Natural killer cell treated with Interleukin-12 subunit alpha and Interleukin-12 subunit beta and Interleukin-15 and Interleukin-18, amount 100 ng/mL, for 72 hours (primary cell): Measurements from ENCODE around the gene EFEMP2. TPM values are rescaled to one million over a fixed set of nuclear protein-coding genes. Genes with fewer than 3 reads are reported as not detected.

ENCODE experiments used
- ATAC-seq, 2 donors: fragments of 150-1000 bp; cut with Tn5 transposase in 1 of 2; sonication (Bioruptor Pico), chemical (Tn5 transposase) in 1 of 2; 2 replicates each; pipeline ENCODE4 v1.10.0; 2021
- DNase-seq: peaks from one replicate; pipeline ENCODE4 v3.0.0; 2022; ENCODE audit warnings: low spot score
- H3K27ac Mint-ChIP-seq, 2 donors: 1 replicate in 1 of 2; 2 replicates in 1 of 2; pipeline ENCODE4 v1.8.0; 2022; ENCODE audit warnings: mixed read lengths in 2 of 2, mild to moderate bottlenecking in 1 of 2, moderate library complexity in 1 of 2
- H3K27me3 Mint-ChIP-seq, 2 donors: 1 replicate in 1 of 2; 2 replicates in 1 of 2; pipeline ENCODE4 v1.8.0; 2022; ENCODE audit warnings: mixed read lengths in 2 of 2
- H3K36me3 Mint-ChIP-seq: one replicate; pipeline ENCODE4 v1.8.0; 2022; ENCODE audit warnings: mixed read lengths
- H3K4me1 Mint-ChIP-seq, 2 donors: 1 replicate in 1 of 2; 2 replicates in 1 of 2; pipeline ENCODE4 v1.8.0; 2022; ENCODE audit warnings: low read depth in 2 of 2, mixed read lengths in 2 of 2, mild to moderate bottlenecking in 1 of 2
- H3K4me3 Mint-ChIP-seq: one replicate; pipeline ENCODE4 v1.8.0; 2022; ENCODE audit warnings: mixed read lengths
- H3K9me3 Mint-ChIP-seq: 2 replicates; pipeline ENCODE4 v1.8.0; 2022; ENCODE audit warnings: mixed read lengths
- total RNA-seq, 2 donors: library from RNA; stranded (reverse); gene quantifications; one replicate each; pipeline ENCODE4 v1.2.3, GENCODE V29; 2022

EFEMP2 gene
- 10 to 100 TPM in 1 of 2 donors, 1 to 10 TPM in 1; 7.5 to 10.6 TPM for total RNA-seq

DNA sequence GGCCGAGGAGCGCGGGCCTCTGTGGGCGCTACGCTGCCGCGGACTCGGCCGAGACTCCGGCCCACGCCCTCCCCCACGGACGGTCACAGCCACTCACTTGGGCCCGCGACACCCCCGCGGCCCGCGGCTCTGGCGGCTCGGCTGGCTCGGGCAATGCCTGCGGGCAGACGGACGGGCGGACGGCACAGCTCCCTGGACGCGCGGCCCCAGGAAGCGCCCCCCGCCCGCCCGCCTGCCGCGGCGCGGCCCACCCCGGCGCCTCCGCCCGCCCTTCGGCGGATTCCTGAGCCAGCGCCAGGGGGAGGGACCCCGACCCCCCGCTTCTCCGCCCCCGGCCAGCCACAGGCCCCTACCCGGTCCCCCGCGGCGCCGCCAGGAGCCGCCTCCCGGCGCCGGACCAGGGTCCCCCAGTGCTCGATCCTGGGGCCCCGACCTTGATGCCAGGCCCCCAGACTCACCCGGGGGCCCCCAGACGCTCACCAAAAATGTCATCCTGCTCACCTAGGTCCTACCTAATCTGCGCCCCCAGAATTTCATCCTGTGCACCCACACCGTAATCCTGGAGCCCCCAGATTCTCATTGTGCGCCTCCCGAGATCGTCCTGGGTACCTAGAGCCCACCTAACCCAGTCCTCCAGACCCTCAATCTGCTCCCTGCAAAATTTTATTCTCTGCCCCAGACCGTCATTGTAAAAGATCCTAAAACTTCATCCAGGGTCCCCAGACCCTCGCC is at the start of gene EFEMP2:
EFEMP2 (minus strand) TSS at position 215 of the 732 bp plus-strand sequence. CDS start 446 bp downstream, outside the sequence.
- no peaks in the 10 kb centered on the region for H3K27me3 Mint-ChIP-seq
- peaks cover 22 to 29% of the 10 kb centered on the region in 2 donors for H3K4me1 Mint-ChIP-seq
- H3K36me3 Mint-ChIP-seq: no peaks in the 10 kb centered on the region
- DNase-seq: no peak
- H3K4me3 Mint-ChIP-seq: peak within 1 kb of the TSS; percentile 94
- peak; percentile 1 to 46 for ATAC-seq
- peak within 1 kb of the TSS; percentile 79 to 91 for H3K27ac Mint-ChIP-seq
- H3K9me3 Mint-ChIP-seq: no peaks in the 10 kb centered on the region

GRCh38 chr11:65921876-65922275 is 49.3 kb upstream of the EFEMP2 start:
- Mint-ChIP-seq H3K9me3 (no peaks in the 10 kb centered on the region), H3K4me3 (no peak overlapping the region), H3K27me3 (no peaks in the 10 kb centered on the region), H3K36me3 (no peaks in the 10 kb centered on the region), H3K27ac (no peak overlapping the region), H3K4me1 (peaks cover 5 to 13% of the 10 kb centered on the region in 2 donors)
- no peak for ATAC-seq
- no peak for DNase-seq

DNA sequence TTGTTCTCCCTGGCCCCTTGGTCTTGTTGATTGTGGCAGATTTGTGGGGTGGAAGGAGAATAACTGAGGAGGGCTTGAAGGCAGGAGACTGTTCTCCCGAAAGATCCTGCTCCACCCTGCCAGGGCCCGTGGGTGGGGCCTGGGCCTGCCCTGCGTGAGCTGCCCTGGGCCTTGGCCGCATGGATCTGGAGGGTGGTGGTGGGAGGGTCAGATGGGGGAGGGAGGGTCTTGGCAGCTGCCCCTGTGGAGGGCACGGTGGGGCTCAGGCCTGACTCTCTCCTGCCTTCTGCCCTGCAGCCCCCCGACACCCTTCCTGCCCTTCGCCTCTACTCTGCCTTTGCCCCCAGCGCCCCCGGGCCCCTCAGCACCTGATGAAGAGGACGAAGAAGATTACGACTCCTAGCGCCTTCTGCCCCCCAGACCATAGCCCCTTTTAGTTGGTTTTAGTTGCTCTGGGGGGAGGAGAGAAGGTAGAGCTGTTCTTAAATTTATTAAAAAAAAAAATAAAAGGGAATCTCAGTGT is 48.5 kb upstream of the EFEMP2 start:
- Mint-ChIP-seq H3K27me3 (no peaks in the 10 kb centered on the region), H3K27ac (no peak overlapping the region), H3K4me3 (peak overlapping the region; percentile 90), H3K36me3 (no peaks in the 10 kb centered on the region), H3K4me1 (peaks cover 12 to 19% of the 10 kb centered on the region in 2 donors), H3K9me3 (no peaks in the 10 kb centered on the region)
- ATAC-seq (no peak), DNase-seq (no peak)

- H3K27ac Mint-ChIP-seq: peak overlapping the region; percentile 72 to 75
- H3K27me3 Mint-ChIP-seq: no peaks in the 10 kb centered on the region
- H3K4me3 Mint-ChIP-seq: peak overlapping the region; percentile 90
- ATAC-seq (no peak), DNase-seq (no peak)
- H3K4me1 Mint-ChIP-seq: peaks cover 12 to 19% of the 10 kb centered on the region in 2 donors
- no peaks in the 10 kb centered on the region for H3K9me3 Mint-ChIP-seq
- H3K36me3 Mint-ChIP-seq: no peaks in the 10 kb centered on the region
Measured at GRCh38 chr11:65920372-65920802, 47.8 kb upstream of the EFEMP2 start.

DNA sequence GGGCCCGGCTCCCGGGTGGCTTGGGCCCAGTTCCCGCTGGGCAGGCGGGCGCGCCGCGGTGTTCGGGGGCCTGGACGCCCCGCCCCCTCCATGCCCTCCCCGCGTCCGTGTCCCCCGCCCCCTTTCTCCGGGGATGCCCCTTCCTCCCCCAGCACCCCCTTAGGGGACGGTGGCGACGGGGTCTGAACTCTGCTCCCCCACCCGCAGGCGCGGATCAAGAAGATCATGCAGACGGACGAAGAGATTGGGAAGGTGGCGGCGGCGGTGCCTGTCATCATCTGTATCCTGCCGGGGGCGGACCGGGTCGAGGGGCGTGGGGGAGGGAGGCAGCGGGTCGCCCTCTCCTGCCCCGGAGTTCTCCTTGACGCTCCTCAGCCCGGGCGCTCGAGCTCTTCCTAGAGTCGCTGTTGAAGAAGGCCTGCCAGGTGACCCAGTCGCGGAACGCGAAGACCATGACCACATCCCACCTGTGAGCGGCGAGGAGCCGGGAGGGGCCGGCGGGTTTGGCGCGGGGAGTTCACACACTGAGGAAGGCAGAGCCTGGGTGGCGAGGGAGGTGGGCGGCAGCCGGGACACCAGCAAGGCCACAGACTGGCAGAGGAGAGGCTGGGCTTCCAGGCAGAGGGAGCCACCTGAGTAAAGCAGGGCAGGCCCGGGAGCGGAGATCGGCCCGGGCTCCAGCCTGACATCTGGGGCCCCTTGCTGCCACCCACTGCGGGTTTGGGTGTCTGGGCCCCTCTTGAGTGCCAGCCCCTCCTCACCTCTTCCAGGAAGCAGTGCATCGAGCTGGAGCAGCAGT is 47.2 kb upstream of the EFEMP2 start:
- Mint-ChIP-seq H3K4me3 (peak overlapping the region; percentile 90), H3K27me3 (no peaks in the 10 kb centered on the region), H3K9me3 (no peaks in the 10 kb centered on the region), H3K4me1 (peaks cover 17 to 25% of the 10 kb centered on the region in 2 donors), H3K27ac (peak overlapping the region; percentile 72 to 75), H3K36me3 (no peaks in the 10 kb centered on the region)
- ATAC-seq: peak; percentile 67 to 75
- peak; percentile 71 for DNase-seq

DNA sequence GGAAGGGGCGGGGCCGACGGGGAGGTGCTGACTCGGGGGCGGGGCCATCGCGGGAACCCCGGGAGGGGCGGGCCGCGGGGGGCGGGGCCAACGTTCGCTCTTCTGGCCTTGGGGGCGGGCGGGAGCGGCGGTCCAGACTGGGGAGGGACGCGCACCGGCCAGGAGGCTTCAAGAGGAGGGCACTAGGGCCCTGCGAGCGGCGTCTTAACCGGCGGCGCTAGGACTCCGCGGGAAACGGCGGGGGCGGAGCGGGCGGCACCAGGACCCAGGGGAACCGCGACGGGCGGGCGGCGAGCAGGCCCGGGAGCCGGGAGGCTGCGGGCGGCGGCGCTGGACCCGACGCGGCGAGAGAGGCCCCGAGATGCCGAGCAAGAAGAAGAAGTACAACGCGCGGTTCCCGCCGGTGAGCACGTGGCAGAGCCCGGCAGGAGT is 46.6 kb upstream of the EFEMP2 start, which contains the start of gene DRAP1:
DRAP1 (plus strand) TSS at position 286 of the 432 bp plus-strand sequence; CDS start at position 362, 76 bp downstream.
- H3K4me3 Mint-ChIP-seq: peak within 1 kb of the TSS; percentile 90
- peak; percentile 96 for ATAC-seq
- peak within 1 kb of the TSS; percentile 75 to 78 for H3K27ac Mint-ChIP-seq
- no peaks in the 10 kb centered on the region for H3K36me3 Mint-ChIP-seq
- H3K9me3 Mint-ChIP-seq: no peaks in the 10 kb centered on the region
- DNase-seq: peak; percentile 99
- H3K4me1 Mint-ChIP-seq: peaks cover 21 to 29% of the 10 kb centered on the region in 2 donors
- no peaks in the 10 kb centered on the region for H3K27me3 Mint-ChIP-seq

DNA sequence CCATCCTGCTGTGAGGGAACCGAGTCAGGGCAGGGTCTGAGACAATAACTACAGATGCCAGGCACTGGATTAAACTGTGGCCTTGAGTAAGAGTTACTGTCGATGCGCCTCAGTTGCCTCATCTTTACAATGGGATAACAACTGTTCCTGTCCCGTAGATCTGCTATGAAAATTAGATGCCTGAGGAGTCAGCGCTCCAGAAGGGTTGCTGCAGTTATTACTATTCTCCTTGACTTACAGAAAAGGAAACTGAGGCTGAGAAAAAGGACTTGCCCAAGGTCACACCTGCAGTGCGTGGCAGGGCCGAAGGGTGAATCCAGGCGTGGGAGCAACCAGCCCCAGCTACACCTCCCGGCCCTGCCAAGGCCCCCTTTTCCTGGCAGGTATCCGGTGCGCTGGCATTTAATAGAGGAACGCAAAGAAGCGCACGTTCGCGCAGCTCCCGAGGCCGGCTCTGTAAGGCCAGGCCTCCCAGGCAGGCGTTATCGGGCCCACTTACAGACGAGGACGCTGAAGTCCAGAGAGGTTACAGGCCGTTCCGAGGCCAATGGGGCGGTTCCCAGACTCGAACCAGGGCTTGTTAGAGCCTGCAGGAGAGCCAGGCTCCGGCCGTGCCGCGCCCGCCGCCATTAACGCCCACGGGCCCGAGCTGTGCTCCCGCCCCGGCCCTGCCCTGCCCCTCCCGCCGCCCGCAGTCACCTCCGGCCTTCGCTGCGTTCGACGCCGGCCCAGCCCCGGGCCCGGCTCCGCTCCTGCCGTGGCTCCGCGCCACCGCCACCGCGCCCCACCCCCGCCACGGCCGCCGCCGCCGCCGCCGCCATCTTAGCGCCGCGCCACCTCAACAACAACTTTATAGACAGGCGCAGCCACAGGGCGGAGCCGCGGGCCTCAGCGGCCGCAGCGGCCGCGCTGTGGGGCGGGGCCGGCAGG is 45.9 kb upstream of the EFEMP2 start, which contains the start of gene C11orf68:
C11orf68 (minus strand) TSS at position 852 of the 930 bp plus-strand sequence; CDS start at position 821, 31 bp downstream.
- DNase-seq (no peak), ATAC-seq (peak in 1 of 2 donors; percentile 86)
- Mint-ChIP-seq H3K27me3 (no peaks in the 10 kb centered on the region), H3K4me1 (peaks cover 21 to 29% of the 10 kb centered on the region in 2 donors), H3K4me3 (peak within 1 kb of the TSS; percentile 90), H3K9me3 (no peaks in the 10 kb centered on the region), H3K27ac (peak within 1 kb of the TSS; percentile 75 to 78), H3K36me3 (no peaks in the 10 kb centered on the region)

DNA sequence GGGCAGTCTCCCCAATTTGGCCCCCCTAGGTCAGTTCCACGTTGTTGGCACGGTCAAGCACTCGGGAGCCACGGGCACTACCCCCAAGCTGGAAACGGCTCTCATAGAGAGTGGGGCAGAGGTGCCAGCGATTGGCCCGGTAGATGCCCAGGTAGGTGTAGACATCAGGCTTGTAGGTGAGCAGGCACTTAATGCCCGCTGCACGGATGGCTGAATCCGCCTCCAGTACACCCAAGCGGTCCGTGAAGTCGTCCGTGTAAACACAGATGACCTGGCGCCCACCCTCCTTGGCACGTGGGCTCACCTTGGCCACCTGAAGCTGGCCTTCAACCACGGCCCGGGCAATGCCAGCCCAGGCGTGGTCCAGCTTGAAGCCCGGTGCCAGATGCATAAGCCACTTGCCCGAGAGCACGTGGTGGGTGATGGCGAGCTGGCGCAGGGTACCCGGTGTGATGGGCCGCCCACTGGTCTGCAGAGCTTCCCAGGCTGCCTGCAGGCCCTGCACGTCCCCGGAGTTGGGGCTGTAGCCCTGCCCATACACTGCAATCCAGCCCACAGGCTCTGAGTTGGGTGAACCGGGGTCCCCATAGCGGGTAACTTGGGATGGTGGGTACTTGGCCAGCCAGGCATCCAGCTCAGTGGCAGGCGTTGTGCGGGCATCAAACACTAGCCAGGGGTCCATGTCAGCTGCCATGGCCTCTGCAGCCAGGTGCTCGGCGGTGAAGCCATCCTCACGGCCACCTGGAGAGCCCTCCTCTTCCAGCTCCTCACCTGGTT is 45.0 kb upstream of the EFEMP2 start:
- ATAC-seq (no peak), DNase-seq (no peak)
- Mint-ChIP-seq H3K27ac (peak overlapping the region; percentile 75 to 78), H3K4me3 (peak overlapping the region; percentile 90), H3K36me3 (no peaks in the 10 kb centered on the region), H3K9me3 (no peaks in the 10 kb centered on the region), H3K27me3 (no peaks in the 10 kb centered on the region), H3K4me1 (peaks cover 21 to 26% of the 10 kb centered on the region in 2 donors)

- no peaks in the 10 kb centered on the region for H3K36me3 Mint-ChIP-seq
Measured at GRCh38 chr11:65917077-65917433, 44.5 kb upstream of the EFEMP2 start.

DNA sequence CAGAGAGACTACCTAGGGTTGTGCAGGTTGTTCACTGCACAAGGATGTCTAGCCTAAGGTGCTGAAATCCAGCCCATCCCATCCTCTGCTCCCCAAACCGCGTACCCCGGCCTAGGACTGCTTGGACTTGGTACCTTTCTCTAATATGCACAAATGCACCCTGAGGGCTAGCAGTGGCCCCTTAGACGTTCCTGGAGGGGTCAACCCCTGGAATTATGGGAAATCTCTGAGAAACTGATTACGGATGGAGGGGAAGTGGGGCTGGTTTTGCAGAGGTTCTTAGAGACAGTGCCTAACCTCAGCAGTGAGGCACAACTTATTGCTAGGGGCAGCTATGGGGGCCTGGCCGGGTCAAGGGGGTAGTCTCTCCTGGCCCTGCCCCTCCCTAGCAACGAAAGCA is 43.8 kb upstream of the EFEMP2 start:
- H3K36me3 Mint-ChIP-seq: no peaks in the 10 kb centered on the region
- peaks cover 21 to 23% of the 10 kb centered on the region in 2 donors for H3K4me1 Mint-ChIP-seq
- no peaks in the 10 kb centered on the region for H3K9me3 Mint-ChIP-seq
- peak overlapping the region; percentile 59 for H3K4me3 Mint-ChIP-seq
- H3K27me3 Mint-ChIP-seq: no peaks in the 10 kb centered on the region
- DNase-seq: no peak
- peak overlapping the region; percentile 47 to 72 for H3K27ac Mint-ChIP-seq
- ATAC-seq: no peak

More at GRCh38 chr11:65917077-65917433, 44.5 kb upstream of the EFEMP2 start:
- DNase-seq (no peak), ATAC-seq (no peak)
- H3K4me1 Mint-ChIP-seq: peaks cover 21 to 24% of the 10 kb centered on the region in 2 donors
- H3K9me3 Mint-ChIP-seq: no peaks in the 10 kb centered on the region
- peak overlapping the region; percentile 59 for H3K4me3 Mint-ChIP-seq
- peak overlapping the region; percentile 47 to 72 for H3K27ac Mint-ChIP-seq
- H3K27me3 Mint-ChIP-seq: no peaks in the 10 kb centered on the region

- DNase-seq (no peak), ATAC-seq (no peak)
- Mint-ChIP-seq H3K27ac (no peak overlapping the region), H3K9me3 (no peaks in the 10 kb centered on the region), H3K4me3 (no peak overlapping the region), H3K36me3 (no peaks in the 10 kb centered on the region), H3K27me3 (no peaks in the 10 kb centered on the region), H3K4me1 (peaks cover 21 to 23% of the 10 kb centered on the region in 2 donors)
Measured at GRCh38 chr11:65915821-65916251, 43.2 kb upstream of the EFEMP2 start.

DNA sequence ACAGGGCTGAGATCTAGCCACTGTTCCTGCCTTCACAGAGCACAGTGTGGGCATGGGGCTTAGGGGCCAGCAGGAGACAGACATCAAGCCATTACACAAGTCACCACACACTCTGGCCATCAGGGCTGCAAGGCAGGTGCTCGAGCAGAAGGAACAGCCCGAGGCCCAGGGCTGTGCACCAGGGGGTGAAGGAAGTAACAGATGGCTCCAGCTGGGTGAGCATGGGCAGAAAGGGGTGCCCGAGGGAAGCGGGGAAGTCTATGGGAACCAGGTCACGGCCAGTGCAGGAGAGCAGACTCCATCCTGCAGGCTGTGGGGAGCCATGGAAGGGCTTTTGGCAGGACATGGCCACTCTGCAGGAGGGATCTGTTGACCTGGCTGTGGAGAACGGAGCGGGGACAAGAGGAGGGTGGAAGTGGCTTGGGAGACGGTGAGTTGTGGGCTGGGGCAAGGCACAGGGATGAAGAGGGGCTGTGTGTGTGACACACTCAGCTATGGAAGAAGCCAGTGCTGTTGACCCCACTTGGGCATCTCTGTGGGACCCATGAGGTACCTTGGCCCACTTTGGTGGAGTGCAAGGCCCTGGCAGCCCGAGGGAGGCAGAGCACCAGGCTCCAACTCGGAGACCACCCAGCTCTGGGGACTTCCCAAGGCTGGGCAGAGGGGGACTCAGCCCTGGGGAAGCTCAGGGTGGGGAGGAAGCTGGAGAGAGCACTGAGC is 42.7 kb upstream of the EFEMP2 start:
- peaks cover 21 to 23% of the 10 kb centered on the region in 2 donors for H3K4me1 Mint-ChIP-seq
- H3K9me3 Mint-ChIP-seq: no peaks in the 10 kb centered on the region
- ATAC-seq (no peak), DNase-seq (no peak)
- no peaks in the 10 kb centered on the region for H3K36me3 Mint-ChIP-seq
- peak overlapping the region in 1 of 2 donors; percentile 80 for H3K27ac Mint-ChIP-seq
- no peaks in the 10 kb centered on the region for H3K27me3 Mint-ChIP-seq
- no peak overlapping the region for H3K4me3 Mint-ChIP-seq
